Measurements from ENCODE around the gene WDR89.
A peak's percentile ranks its signal among the peaks of the same experiment; 100 is the strongest.
"Not testable (repeated sequence)": the region's sequence is repeated elsewhere in the genome, so short reads cannot be mapped to it uniquely, and the experiment has no call there.

Gene WDR89, protein sequence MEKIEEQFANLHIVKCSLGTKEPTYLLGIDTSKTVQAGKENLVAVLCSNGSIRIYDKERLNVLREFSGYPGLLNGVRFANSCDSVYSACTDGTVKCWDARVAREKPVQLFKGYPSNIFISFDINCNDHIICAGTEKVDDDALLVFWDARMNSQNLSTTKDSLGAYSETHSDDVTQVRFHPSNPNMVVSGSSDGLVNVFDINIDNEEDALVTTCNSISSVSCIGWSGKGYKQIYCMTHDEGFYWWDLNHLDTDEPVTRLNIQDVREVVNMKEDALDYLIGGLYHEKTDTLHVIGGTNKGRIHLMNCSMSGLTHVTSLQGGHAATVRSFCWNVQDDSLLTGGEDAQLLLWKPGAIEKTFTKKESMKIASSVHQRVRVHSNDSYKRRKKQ

DNA sequence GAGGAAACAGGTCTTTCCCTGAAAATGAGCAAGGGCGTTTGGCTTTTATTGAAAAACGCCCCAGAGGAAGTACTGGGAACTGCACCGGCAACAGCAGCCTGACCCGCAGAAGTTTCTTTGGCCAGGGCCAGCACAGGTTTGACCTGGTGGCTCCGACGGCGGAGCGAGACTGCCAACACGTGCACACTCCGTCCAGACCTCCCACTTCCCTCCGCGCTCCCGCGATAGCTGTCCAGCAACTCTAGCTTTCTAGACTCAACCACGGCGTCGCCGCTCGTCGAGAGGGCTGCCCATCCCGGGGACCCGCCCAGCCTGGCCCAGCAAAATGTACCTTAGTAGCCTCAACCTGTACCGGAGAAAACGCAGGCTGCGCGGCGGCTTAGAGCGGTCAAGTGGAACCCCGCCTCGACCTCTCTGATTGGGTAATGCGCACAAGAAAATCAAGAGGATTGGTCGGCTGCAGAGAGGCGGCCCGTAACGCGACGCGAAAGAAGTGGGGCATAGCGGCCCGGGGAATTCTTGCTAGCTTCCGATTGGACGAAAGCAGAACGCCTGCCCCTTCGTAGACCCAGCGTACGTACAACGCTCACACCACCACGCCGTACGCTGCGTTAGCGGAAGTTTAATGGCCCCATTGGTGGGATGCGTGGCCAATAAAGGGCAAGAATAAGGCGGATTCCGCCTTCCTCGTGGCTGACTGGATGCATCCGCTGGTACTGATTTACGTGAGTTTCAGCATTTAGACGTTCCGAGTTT, at the start of gene WDR89:
TSS of gene WDR89 (minus strand) at position 399 of the 756 bp plus-strand sequence. CDS start 41,929 bp downstream, outside the sequence.
- peak; percentile 96 for DNase-seq

DNA sequence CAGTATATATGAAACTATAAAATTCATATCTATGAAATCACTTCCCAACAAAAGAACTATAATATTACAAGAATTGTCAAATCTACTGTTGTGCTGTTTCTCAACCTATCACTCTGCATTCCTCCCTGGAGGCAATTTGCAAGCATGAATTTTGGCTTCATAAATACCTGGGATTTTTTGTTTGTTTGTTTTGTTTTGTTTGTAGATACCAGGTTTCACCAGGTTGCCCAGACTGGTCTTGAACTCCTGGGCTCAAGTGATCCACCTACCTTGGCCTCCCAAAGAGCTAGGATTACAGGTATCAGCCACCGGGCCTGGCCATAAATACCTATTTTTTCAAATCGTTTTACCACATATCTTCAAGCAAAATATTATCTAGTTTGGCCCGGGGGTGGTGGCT, 47.5 kb upstream of the WDR89 start:
- no peak for DNase-seq

DNA sequence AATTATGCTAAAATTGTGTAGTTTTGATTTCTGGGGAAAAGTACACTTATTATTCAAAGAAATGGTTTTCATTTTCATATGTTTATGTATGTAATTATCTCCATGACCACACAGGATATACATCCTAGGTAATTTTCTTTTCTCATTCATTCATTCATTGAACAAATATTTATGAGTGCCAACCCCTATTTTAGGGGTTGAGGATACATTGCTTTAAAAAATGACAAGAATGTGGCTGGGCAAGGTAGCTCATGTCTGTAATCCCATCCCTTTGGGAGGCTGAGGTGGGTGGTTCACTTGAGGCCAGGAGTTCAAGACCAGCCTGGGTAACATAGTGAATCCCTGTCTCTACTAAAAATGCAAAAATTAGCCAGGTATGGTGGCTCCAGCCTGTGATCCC, 45.3 kb upstream of the WDR89 start:
- no peak for DNase-seq

DNA sequence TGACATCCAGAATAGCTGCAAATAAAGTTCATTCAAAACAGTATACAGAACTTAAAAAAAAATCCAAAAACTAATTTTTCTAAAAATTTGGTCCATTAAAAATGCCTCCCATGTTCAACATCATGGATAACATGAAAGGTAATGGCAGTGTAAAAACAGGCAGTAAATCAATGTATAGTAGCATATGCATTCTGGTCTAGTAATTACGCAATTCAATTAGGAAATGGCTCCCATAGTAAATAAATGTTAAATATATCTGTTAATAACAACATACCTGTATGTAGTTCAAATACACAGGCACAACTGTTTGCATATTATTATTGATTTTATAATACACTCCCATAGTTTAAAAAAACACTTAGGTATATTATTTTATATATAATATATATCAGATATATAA, 43.7 kb upstream of the WDR89 start:
- no peak for DNase-seq

DNA sequence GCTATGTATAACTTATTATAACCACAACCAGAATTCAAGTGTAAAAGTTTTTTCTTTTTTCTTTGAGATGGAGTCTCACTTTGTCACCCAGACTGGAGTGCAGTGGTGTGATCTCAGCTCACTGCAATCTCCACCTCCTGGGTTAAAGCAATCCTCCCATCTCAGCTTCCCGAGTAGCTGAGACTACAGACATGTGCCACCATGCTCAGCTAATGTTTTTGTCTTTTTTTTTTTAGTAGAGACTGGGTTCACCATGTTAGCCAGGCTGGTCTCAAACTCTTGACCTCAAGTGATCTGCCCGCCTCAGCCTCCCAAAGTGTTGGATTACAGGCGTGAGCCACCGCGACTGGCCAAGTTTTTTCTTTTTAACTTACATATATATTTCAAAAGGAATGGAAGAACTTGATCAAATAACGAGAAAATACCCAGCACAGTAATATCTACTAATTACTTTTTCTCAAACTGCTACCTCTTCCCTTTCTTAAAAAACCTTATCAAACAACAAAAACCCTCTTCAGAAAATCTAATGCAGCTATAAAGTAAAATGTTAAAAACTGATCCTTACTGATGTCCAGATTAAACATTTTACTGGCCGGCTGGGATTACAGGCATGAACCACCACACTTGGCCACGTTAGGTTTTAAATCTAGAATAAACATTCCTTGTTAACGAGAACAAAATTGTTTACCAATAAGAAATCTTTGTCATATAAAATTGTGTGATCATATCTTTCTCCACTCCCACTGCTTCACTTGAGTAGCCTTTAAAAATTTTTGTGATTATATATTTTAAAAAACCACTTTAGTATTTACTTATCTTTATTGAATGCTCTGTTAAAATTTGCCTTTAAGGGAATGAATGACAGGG, 41.3 kb upstream of the WDR89 start:
- DNase-seq = no peak

DNA sequence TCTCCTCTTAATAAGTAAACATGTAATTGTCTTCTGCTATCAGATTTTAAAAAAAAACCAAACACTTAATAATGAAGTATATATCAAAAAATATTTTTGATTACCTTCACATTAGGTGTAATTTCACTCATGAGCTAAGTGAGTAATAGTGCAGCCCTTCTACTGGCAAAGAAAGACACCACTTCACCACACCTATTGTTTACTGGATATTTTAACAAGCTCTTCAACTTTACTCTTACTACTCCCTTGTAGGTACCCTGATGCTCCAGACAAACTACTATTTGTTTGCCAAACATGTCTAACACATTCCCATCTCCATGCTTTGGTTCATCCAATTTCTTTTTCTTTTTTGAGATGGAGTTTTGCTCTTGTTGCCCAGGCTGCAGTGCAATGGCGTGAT, 36.9 kb upstream of the WDR89 start:
- no peak for DNase-seq

DNA sequence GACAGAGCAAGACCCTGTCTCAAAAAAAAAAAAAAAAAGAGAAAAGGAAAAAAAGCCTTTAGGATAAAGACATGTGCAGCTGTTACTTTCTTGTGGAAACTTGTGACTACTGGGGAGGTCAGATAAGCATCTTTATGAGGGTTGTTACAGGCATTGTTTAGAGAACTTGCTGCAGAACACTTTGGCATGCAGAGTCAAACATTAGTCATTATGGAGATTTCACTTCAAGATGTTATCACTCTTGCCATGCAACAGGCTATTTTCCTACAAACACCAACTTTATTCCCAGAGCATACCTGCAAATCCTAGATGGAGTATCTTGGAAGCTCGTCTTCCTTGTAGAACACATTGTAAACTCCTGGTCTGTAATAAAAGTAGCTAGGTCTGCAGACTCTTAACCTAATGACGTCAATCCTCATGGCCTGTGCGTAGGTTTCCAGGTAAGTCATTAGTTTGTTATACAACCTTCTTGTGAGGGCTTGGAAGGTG, 36.3 kb upstream of the WDR89 start:
- no peak for DNase-seq

DNA sequence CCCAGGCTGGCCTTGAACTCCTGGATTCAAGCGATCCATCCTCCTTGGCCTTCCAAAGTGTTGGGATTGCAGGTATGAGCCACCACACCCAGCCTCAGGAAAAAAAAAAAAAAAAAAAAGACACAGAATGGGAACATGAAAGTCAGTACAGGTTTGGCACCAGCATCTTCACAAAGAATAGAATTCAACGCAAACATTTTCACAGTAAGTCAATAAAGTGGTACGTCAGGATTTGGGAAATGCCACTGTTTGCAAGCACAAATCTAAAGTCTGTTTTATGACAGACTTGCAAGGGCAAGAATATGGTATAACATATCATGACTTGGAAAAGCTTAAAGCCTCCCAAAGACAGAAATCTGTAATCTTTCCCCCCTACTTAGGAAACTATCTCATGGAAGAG, 34.9 kb upstream of the WDR89 start:
- DNase-seq = no peak

DNA sequence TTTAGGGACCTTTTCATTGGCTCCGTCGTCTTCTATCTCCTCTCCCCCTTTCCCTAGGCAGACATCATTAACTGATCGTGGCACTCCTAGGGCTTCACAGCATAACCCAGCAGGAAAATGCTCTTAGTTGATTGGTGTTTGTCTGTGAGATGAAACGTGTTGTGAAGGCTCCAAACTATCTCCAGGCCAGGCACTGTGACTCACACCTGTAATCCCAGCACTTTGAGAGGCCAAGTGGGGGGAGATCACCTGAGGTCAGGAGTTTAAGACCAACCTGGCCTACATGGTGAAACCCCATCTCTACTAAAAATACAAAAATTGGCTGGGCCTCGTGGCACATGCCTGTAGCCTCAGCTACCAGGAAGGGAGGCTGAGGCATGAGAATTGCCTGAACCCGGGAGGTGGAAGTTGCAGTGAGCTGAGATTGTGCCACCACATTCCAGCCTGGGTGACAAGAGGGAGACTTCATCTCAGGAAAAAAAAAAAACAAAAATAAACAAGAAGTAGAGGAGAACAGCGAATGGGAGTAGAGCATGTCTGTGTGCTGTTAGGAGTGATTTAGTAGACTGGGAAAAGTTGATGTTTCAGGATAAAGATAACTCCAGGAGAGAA, 32.3 kb upstream of the WDR89 start:
- DNase-seq = no peak

DNA sequence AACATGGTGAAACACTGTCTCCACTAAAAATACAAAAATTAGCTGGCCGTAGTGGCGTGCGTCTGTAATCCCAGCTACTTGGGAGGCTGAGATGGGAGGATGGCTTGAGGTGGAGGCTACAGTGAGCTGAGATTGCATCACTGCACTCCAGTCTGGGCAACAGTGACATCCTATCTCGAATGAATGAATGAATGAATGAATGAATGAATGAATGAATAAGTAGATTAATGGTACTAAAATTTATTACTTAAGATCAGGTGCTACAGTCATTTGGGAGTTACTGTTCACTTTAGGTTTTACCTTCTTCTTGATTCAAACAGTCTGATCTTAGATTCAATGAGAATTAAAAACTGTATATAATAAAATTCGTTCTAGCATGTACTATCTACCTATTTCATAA, 31.6 kb upstream of the WDR89 start:
- DNase-seq = no peak

DNA sequence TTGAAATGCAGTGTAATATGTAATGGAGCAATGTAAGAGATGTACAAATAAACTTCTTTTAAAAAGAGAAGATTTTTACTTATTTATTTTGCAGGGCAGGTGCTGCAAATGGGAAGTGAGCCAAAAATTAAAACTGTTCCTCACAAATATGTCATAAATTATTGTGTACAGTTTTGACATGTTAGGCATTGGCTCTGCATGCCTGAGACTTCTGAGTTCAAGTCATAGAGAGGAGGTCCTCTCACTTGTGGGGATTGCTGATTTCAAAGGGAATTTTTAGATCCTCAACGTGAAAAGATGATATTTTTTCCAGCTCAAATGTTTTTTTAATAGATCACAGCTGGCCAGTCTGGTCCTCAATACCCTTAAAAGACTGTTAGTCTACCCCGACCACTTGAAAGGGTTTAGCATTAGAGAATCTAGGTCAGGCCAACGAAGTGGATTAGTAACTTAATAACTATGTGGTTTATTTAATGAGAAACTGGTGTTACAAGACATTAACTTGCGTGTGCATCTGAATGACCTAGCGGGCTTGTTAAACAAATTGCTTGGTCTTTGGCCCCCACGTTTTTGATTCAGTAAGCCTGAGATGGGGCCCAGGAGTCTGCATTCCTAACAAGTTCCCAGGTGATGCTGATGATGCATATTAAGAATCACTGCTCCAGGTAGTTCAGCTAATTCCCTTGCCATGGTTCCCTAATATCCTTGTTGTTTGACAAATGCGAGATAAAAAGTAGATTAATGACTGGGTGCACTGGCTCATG, 30.9 kb upstream of the WDR89 start:
- DNase-seq = no peak

DNA sequence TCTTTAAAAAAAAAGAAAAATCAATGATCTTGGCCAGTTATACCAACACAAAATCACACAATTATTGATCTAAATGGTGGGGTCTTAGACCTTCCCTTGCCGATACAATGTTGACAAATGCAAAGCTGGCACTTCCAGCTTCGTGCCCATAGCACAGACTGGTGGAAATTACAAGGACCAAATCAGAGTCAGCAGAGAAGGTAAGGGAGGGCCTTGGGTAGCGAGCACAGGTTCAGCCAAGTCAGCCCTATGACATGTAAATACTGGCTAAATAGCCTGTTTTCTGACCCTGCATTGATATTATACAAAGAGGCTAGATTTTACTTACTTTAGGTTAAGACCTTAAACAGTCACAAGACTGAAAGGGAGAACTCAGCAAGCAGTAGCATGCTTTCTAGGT, 30.3 kb upstream of the WDR89 start:
- DNase-seq = no peak

DNA sequence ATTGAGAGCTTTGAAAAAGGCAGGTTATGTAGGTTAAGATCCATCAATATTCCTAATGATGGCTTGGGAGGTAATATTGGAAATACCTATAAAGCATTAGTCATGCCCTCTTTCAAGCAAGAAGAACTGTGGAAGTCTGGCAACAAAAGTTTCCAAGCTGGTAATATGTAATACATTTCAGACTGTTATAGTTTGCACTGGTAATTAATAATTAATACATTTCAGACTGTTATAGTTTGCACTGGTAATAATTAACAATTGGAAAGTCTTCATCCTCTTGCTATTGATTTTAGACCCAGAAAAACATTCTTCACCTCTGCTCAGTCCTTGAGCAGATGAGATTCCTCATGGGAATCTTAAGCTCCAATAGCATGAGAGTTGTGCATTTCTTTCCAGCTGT, 29.0 kb upstream of the WDR89 start:
- DNase-seq = no peak

DNA sequence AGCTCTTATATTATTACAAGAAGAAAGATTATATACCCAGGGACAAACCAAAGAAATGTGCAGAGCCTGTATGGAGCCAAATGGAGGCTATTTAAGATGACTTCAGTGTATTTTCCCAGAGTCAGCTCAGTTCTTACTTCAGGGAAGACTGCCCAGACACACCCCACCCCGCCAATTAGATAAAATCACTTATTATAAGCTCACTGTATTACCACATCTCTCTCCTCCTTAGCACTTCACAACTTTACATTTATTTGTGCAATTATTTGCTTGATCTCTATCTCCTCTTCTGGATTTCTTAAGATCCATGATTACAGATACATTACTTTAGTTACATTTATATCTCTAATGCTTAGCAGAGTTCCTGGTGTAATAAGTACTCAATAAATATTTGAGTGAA, 24.7 kb upstream of the WDR89 start:
- DNase-seq = no peak

DNA sequence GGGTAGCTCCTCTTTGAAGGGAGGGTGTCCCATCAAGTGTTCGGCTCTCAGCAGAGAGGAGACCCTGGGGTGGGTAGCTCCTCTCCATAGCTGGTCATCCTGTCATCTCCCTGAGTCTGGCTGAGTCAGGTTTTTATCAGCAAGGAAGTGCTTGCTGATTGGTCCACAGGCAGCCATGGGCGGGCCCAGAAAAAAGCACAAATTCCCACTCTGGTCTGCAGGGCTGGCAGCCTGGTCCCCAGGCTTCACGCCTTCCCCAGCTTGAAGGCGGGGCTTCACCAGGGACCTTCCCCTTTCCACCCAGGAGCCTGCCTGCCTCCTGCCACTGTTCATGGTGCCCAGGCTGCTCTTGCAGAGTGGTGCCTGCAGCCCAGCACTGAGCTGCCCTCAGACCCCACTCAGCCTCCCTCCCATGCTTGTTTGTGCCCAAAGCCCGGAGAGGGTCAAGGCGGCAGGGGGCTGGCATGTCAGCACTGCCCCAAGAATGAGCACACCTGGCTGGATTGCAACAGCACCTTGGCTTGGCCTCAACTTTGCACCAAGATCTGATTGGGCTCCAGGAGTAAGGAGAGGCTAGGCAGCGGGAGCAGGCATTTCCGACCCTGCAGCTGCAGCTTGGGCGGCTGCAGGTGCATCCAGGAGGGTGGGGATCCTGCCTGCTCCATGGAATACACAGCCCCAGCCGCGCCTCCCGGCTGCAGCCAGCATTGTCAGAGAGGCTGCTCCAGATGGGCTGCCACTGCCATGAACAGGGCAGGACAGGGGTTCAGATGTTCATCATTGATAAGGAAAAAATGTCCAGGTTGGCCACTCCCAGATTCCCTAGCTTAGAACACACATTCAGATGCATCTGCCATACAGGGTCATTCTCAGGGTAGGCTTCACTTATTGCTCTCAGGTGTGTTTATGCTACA, 22.0 kb upstream of the WDR89 start:
- peak; percentile 9 for DNase-seq

DNA sequence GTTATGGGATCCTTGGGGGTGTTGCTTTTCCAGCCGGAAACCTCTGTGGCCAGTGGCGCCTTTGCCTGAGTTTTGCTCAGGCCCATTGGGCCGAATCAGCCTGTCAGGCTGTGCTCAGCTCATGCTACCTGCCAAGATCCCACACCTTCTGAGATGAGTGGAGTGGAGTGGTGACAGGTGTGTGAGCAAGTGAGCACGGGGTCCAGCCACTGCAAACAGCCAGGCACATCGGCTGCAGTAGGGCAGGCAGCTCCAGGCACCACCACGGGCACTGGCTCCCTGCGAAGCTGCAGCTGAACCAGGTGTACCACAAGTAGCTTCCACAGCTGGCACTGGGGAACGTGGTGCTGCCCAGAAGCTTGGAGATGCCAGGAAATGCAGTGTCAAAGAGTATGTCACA, 21.1 kb upstream of the WDR89 start:
- DNase-seq = no peak

DNA sequence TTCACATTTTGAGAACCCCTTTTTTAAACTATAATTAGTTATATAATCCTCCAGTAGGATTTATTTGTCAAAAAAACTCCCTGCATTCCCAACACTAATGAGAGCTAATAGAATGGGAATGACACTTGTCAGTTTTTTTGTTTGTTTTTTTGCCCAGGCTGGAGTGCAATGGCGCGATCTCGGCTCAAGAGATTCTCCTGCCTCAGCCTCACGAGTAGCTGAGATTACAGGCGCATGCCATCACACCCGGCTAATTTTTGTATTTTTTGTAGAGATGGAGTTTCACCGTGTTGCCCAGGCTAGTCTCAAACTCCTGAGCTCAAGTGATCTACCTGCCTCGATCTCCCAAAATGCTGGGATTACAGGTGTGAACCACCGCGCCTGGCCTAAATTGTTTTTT, 20.2 kb upstream of the WDR89 start:
- DNase-seq = not testable (repeated sequence)

DNA sequence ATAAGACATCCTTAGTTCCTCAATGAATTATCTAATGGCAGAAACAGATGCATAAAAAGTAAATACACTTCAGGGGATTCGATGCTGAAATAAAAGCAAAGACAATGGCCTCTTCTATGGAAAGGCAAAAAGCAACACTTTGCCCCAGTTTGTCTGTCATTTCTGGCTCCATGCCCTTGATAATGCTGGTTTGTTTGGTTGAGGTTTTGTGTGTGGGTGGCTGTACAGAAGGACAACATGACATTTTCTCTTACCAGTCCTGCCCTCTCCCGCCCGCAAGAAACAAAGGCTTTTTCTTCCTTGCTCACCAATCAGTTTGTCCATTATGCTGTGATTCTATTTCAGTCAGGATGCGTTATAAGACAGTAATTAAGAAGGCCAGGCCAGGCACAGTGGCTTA, 18.1 kb upstream of the WDR89 start:
- DNase-seq = no peak

DNA sequence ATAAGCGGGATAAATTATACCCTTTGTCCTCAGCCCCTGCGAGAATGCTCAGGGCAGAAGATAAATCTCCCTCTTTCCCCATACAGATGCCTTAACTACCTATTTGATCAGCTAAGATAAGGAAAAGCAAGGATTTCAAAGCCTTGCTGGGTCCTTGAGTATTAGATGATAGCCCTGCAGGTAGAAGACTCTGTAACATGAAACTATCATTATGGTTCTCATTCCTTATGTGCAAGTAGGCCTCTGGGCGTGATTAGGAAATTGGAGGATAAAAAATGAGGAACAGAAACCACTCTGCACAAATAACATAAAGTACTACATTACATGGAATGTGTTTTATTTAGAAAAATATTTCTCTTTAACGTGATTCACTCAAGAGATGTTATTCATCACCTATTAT, 14.5 kb upstream of the WDR89 start:
- DNase-seq = peak; percentile 25

DNA sequence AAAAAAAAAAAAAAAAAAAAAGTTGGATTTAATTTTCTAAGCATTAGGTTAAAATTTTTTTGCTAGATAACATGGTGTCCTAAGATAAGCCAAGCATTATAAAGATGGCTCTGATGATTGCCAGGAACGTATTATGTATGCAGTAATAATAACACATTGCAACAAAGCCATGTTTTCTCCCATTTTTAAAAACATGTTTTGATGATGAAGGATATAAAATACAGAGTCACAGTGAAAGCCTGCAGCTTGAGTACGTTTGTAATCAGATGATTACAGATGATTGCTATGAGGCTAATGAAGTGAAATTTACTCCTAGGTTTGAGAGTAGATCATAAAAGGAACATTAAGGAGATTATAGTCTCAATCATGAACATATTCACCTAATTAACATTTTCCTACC, 13.3 kb upstream of the WDR89 start:
- no peak for DNase-seq

DNA sequence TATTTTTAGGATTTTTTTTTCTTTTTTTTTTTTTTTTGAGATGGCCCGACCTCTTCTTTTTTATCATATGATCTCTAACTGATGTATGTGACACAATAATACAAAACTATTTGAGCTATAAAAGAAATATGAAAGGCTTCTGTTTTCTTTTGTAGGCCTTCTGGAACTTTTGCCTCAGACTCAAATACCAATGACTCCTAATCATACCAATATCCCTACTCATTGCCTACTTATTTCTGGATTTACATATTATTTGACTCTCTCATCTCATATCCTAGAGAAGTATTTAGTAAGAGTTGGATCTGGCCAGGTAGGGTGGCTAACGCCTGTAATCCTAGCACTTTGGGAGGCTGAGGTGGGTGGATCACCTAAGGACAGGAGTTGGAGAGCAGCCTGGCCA, 12.7 kb upstream of the WDR89 start:
- no peak for DNase-seq
